Naive B cell (primary cell): ENCODE data around the gene XPC. TPM values are rescaled to one million over a fixed set of nuclear protein-coding genes. Genes with fewer than 3 reads are reported as not detected.

Experiments used
- ATAC-seq, 2 donors: fragments of 150-1000 bp; cut with Tn5 transposase; 2 replicates each; pipeline ENCODE4 v1.10.0; 2021; ENCODE audit warnings: low read depth in 2 of 2, mild to moderate bottlenecking in 2 of 2, moderate library complexity in 2 of 2
- DNase-seq: peaks from one replicate; pipeline ENCODE4 v3.0.0; 2022
- H3K27ac Mint-ChIP-seq, 6 donors: one replicate each; pipeline ENCODE4 v1.8.0; 2020 to 2022; ENCODE audit warnings: mild to moderate bottlenecking in 6 of 6, mixed read lengths in 6 of 6, moderate library complexity in 5 of 6, inconsistent platforms in 2 of 6
- H3K27me3 Mint-ChIP-seq, 3 donors: one replicate each; pipeline ENCODE4 v1.8.0; 2021 to 2022; ENCODE audit warnings: mixed read lengths in 3 of 3, mild to moderate bottlenecking in 1 of 3
- H3K36me3 Mint-ChIP-seq, 2 donors: one replicate each; pipeline ENCODE4 v1.8.0; 2020 to 2022; ENCODE audit warnings: mixed read lengths in 2 of 2, inconsistent platforms in 1 of 2, mild to moderate bottlenecking in 1 of 2
- H3K4me1 Mint-ChIP-seq, 3 donors: one replicate each; pipeline ENCODE4 v1.8.0; 2020 to 2022; ENCODE audit warnings: mixed read lengths in 3 of 3, inconsistent platforms in 1 of 3, mild to moderate bottlenecking in 1 of 3, moderate library complexity in 1 of 3
- H3K4me3 Mint-ChIP-seq, 8 donors: one replicate each; pipeline ENCODE4 v1.8.0; 2020 to 2022; ENCODE audit warnings: mild to moderate bottlenecking in 8 of 8, mixed read lengths in 8 of 8, moderate library complexity in 8 of 8, inconsistent platforms in 2 of 8
- H3K9me3 Mint-ChIP-seq, 7 donors: one replicate each; pipeline ENCODE4 v1.8.0; 2020 to 2022; ENCODE audit warnings: mixed read lengths in 7 of 7, mild to moderate bottlenecking in 5 of 7, inconsistent platforms in 2 of 7, moderate library complexity in 1 of 7
- polyA plus RNA-seq, 6 donors: library from polyadenylated mRNA; unstranded; fragments of 300-500 nt; fragmentation: Illumina TruSeq; gene quantifications; one replicate each; pipeline ENCODE4 v1.2.3, GENCODE V29; 2021; ENCODE audit warnings: low read depth in 6 of 6

XPC gene
- polyA plus RNA-seq, 6 donors from 2014 or later: 10.0 to 36.6 (median 32.3) TPM

DNA sequence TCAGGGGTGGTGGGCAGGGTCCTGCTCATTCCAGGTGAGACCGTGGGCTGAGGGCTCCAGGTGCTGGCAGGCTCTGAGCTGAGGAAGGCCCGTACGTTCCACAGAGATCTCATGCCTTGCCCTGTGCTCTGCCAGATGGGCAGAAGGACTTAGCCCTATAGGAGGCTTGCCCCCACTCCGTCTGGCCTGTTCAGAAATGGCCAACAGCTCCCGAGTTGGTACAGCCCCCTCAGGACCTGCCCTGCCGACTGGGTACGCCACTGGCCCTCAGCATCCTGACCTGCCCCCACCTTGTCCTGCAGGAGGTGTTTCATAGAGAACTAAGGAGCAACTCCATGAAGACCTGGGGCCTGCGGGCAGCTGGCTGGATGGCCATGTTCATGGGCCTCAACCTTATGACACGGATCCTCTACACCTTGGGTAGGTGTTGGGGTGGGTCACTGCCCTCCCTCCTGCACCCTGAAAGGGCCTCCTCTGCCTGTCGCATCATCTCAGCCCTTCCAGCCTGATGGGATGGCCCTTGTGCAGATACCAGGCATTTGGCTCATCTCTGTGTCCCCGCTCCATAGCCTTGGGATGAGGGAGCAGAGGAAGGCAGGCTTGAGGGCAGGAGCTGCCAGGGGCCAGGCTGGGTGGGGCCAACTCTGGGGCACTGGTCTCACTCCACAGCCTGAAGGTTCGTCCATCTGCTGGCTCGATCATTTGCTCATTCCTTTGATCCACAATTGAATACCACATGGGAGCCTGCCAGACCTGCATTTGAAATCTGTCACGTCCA, 39.3 kb downstream of the XPC start:
- no peaks in the 10 kb centered on the region for H3K9me3 Mint-ChIP-seq
- H3K4me1 Mint-ChIP-seq: peaks cover under 1 to 13% (median 10%) of the 10 kb centered on the region in 3 donors
- H3K4me3 Mint-ChIP-seq: no peak overlapping the region
- H3K27me3 Mint-ChIP-seq: no peaks in the 10 kb centered on the region
- ATAC-seq (no peak), DNase-seq (no peak)
- H3K27ac Mint-ChIP-seq: peak overlapping the region in 4 of 6 donors; percentile 47 to 76 (median 69)
- H3K36me3 Mint-ChIP-seq: peaks cover 6 to 8% of the 10 kb centered on the region in 2 donors

DNA sequence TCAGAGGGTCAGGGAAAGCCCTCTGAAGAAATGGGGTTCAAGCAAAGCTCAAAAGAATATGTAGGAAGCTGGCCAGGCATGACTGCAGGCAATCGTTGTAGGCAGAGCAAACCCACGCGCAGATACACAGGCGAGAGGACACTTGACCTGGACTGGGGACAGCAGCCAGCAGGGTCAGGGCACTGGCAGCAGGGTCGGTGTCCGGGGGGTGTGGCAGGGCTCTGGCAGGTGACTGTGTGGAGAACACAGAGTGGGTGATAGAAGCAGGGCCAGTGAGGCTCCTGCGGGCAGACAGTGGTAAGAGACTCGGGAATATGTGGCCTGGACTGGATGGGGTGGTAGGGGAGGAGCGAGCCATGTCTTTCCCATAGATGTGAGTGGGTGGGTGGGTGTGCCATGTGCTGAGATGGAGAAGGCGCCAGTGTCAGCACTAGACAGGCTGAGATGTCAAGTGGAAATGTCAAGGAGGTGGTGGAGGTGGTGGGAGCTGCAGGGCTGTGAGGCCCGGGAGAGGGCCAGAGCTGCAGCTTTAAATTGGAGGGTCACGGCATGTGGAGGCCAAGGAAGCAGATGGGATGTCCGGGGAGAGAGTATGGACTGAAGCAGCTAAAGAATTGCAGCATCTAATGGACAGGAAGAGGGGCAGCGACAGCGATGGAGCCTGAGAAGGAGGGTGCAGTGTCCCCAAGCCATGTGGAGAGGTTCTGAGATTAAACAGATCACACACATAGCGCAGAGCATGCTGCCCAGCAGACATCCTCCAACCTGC, 40.1 kb downstream of the XPC start:
- Mint-ChIP-seq H3K4me1 (peaks cover 0 to 13% (median 10%) of the 10 kb centered on the region in 3 donors), H3K36me3 (peaks cover 6 to 9% of the 10 kb centered on the region in 2 donors), H3K27ac (peak overlapping the region in 5 of 6 donors; percentile 44 to 90 (median 71)), H3K9me3 (no peaks in the 10 kb centered on the region), H3K4me3 (no peak overlapping the region), H3K27me3 (no peaks in the 10 kb centered on the region)
- ATAC-seq (no peak), DNase-seq (no peak)

DNA sequence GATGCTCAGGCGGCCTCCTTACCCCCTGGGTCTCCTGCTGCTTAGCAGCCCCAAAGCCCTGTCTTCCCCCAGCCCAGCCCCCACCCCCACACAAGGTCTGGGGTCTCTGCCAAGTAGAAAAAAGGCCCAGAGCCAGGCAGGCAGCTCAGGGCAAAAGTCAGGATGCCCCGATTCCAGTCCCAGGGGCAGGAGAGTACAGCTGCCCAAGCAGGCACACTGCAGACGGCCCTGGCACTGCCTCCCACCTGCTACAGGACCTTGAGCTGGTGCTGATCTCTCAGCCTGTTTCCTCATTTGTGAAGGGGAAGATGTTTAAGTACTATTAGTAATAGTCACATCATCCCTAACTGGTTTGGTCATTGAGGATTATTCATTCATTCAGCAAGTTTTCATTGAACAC, 41.0 kb downstream of the XPC start:
- Mint-ChIP-seq H3K36me3 (peaks cover 6 to 17% of the 10 kb centered on the region in 2 donors), H3K27ac (peak overlapping the region in 3 of 6 donors; percentile 42 to 71 (median 56)), H3K9me3 (no peaks in the 10 kb centered on the region), H3K4me3 (no peak overlapping the region), H3K4me1 (peaks cover 0 to 13% (median 10%) of the 10 kb centered on the region in 3 donors), H3K27me3 (no peaks in the 10 kb centered on the region)
- ATAC-seq: no peak
- DNase-seq: no peak

DNA sequence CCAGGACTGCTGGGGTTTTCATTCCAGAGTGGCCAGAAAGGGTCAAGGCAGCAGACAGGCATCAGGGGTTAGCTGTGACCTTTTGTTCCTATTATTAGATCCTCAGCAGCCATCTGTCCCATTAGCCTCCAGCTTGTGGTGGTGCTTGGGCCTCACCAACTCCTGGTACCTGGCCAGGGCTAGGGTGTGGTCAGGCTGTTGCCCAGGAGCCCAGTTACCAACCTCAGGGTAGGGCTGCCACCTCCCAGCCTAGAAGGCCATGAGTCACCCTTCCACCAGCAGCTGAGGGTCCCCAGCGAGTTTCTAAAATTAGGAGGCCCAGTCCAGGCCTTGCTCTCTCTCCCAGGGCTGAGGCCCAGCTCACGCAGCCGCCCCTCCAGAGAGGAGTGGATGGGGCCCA, 41.4 kb downstream of the XPC start:
- H3K9me3 Mint-ChIP-seq: no peaks in the 10 kb centered on the region
- H3K4me1 Mint-ChIP-seq: peaks cover 1 to 13% (median 10%) of the 10 kb centered on the region in 3 donors
- DNase-seq: no peak
- H3K36me3 Mint-ChIP-seq: peaks cover 6 to 22% of the 10 kb centered on the region in 2 donors
- H3K27ac Mint-ChIP-seq: peak overlapping the region in 1 of 6 donors; percentile 42
- H3K27me3 Mint-ChIP-seq: no peaks in the 10 kb centered on the region
- H3K4me3 Mint-ChIP-seq: no peak overlapping the region
- ATAC-seq: no peak

DNA sequence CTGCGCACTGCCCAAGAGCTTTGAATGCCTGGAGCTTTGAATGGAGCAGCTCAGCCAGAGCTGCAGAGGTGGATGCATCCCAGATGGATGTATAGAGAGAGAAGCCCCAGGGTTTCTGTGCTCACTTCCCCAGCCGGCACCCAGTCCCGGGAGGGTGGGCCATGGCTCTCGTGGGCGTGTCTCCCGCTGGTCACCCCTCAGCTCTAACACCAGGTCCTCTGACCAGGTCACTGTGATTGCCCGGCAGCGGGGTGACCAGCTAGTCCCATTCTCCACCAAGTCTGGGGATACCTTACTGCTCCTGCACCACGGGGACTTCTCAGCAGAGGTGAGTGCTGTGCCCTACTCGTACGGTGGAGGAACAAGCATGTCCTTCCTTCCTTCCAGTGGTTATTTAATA, 42.8 kb downstream of the XPC start:
- Mint-ChIP-seq H3K27ac (peak overlapping the region in 3 of 6 donors; percentile 16 to 67 (median 18)), H3K4me3 (no peak overlapping the region), H3K36me3 (peaks cover 13 to 31% of the 10 kb centered on the region in 2 donors), H3K4me1 (peaks cover 2 to 10% (median 6%) of the 10 kb centered on the region in 3 donors), H3K9me3 (no peaks in the 10 kb centered on the region), H3K27me3 (no peaks in the 10 kb centered on the region)
- DNase-seq (no peak), ATAC-seq (no peak)

DNA sequence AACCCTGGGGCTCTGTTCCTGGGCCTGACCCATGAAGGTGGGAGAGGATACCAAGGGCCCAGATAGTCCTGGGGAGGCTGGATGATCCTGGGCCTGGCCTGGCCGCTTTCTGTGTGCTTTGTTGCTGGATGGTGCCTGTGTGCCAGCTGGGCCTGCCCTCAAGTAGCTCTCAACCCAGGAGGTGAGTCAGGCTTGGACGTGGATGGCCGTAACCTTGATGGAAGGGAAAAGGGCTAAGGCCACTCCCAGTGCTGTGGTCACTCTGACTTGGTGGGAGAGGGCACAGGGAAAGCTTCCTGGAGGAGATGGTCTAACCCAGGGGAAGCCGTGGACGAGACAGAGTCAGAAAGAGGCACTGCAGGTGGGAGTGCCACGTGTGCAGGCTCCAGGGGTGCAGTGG, 44.1 kb downstream of the XPC start:
- H3K36me3 Mint-ChIP-seq: peaks cover 16 to 41% of the 10 kb centered on the region in 2 donors
- ATAC-seq: no peak
- no peak overlapping the region for H3K4me3 Mint-ChIP-seq
- H3K27ac Mint-ChIP-seq: peak overlapping the region in 3 of 6 donors; percentile 11 to 78 (median 12)
- no peak for DNase-seq
- H3K27me3 Mint-ChIP-seq: no peaks in the 10 kb centered on the region
- peaks cover 7 to 14% (median 11%) of the 10 kb centered on the region in 3 donors for H3K4me1 Mint-ChIP-seq
- H3K9me3 Mint-ChIP-seq: no peaks in the 10 kb centered on the region

DNA sequence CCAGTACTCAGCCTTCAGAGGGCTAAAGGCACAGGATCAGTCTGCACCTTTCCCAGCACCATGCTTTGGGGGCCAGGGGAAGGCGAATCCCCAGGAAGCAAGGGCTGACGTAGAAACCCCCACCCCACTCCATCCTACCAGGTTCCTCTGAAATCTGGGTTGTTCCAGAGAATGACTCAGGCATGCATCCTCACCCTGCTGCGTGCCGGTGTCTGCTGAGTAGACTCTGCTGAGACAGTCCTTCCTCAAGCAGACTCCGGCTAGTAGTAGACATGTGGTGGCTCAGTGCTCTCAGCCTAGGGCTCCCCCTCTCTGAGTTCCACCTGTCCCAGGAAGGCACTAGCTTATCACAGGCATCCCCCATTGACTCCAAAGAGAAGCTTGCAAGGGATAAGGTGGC, 44.5 kb downstream of the XPC start:
- Mint-ChIP-seq H3K27me3 (no peaks in the 10 kb centered on the region), H3K4me3 (no peak overlapping the region), H3K36me3 (peaks cover 20 to 41% of the 10 kb centered on the region in 2 donors), H3K4me1 (peaks cover 7 to 14% (median 11%) of the 10 kb centered on the region in 3 donors), H3K9me3 (no peaks in the 10 kb centered on the region), H3K27ac (peak overlapping the region in 3 of 6 donors; percentile 11 to 38 (median 12))
- ATAC-seq (no peak), DNase-seq (no peak)

DNA sequence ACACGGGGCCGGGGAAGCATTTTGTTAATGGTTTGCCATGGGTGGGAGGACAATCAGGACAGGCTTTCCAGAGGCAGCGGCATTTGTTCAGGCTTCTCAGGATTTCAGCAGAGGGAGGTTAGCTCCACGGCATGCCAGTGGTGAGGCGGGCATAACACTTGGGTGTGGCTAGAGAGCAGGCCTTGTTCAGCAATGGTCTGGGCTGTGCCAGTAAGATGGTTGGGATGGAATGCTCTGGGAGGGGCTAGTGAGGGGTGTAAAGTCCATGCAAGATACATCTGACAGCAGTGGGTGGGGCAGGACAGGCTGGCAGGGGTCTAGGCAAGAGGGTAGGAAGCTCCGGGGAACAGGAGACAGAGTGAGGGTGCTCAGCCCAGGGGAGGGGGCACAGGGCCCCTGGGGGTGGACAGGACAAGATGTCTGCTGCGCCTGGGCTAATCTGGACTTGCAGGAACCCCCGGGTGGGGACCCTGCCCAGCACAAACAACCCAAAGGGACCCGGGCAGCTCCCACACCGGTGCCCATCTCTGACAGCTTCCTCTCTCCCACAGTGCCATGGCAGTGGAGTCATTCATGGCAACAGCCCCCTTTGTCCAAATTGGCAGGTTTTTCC, 45.1 kb downstream of the XPC start:
- Mint-ChIP-seq H3K9me3 (no peaks in the 10 kb centered on the region), H3K4me3 (no peak overlapping the region), H3K36me3 (peaks cover 25 to 41% of the 10 kb centered on the region in 2 donors), H3K4me1 (peaks cover 9 to 15% (median 14%) of the 10 kb centered on the region in 3 donors), H3K27me3 (no peaks in the 10 kb centered on the region), H3K27ac (peak overlapping the region in 2 of 6 donors; percentile 38 to 56)
- DNase-seq: no peak
- ATAC-seq: no peak

DNA sequence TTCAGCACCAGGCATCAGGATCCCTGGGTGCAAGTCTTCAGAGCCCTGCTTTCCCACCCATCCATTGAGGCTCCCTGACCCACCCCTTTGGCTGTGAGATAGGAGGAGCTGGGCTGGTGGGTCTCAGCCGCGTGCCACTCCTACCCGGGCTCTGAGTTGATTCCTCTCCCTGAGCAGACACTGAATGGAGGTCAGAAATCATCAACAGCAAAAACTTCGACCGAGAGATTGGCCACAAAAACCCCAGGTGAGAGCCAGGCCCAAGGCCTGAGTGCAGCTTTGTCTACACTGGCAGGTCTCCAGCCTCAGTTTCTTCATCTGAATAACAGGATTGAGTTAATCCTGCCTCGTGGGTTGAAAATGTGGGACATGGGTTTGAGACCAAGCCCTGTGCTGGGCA, 45.7 kb downstream of the XPC start:
- ATAC-seq (no peak), DNase-seq (no peak)
- H3K27me3 Mint-ChIP-seq: no peaks in the 10 kb centered on the region
- H3K27ac Mint-ChIP-seq: peak overlapping the region in 1 of 6 donors; percentile 38
- peaks cover 15 to 20% (median 15%) of the 10 kb centered on the region in 3 donors for H3K4me1 Mint-ChIP-seq
- no peaks in the 10 kb centered on the region for H3K9me3 Mint-ChIP-seq
- no peak overlapping the region for H3K4me3 Mint-ChIP-seq
- peaks cover 25 to 41% of the 10 kb centered on the region in 2 donors for H3K36me3 Mint-ChIP-seq

DNA sequence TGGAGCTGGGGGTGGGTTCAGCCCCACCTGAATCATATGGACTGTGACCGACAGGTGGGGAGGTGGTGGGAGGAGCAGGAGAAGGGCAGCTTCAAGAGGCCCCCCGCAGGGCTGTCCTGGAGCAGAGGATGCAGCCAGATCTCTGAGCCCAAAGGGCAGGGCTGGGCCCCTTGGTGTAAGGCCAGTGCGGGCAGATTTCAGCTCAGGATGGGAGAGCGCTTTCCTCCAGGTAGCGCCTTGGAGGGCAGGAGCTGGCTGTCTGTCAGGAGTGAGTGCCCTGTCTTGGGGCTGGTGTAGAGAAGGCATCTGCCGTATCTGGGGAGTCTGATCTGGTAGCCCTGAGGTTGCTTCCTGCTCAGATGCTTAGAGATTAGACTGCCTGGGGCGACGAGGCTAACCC, 46.3 kb downstream of the XPC start:
- Mint-ChIP-seq H3K4me1 (peaks cover 18 to 25% (median 21%) of the 10 kb centered on the region in 3 donors), H3K9me3 (no peaks in the 10 kb centered on the region), H3K36me3 (peaks cover 25 to 41% of the 10 kb centered on the region in 2 donors), H3K27ac (peak overlapping the region in 1 of 6 donors; percentile 56), H3K27me3 (no peaks in the 10 kb centered on the region), H3K4me3 (no peak overlapping the region)
- no peak for DNase-seq
- no peak for ATAC-seq

DNA sequence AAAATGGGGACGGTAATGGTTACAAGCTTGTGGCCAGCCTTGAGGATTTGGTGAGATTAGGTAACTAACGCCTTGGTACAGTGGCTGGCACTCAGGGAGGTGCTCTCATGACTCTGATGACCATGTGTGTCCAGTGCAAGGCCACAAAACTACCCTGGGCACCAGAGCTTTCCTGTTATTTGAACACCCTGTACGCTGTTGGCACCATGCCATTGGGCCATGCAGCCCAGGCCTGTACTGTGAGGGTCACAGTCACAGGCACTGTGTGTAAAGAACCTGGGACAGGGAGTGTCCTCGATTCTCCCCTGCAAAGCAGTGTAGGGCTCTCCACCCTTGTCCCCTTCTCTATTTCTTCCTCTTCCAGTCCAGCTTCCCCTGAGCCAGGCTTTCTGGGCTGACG, 47.3 kb downstream of the XPC start:
- Mint-ChIP-seq H3K4me3 (no peak overlapping the region), H3K36me3 (peaks cover 24 to 40% of the 10 kb centered on the region in 2 donors), H3K4me1 (peaks cover 24 to 35% (median 31%) of the 10 kb centered on the region in 3 donors), H3K27ac (peak overlapping the region in 2 of 6 donors; percentile 26 to 64), H3K9me3 (no peaks in the 10 kb centered on the region), H3K27me3 (no peaks in the 10 kb centered on the region)
- ATAC-seq (no peak), DNase-seq (no peak)

DNA sequence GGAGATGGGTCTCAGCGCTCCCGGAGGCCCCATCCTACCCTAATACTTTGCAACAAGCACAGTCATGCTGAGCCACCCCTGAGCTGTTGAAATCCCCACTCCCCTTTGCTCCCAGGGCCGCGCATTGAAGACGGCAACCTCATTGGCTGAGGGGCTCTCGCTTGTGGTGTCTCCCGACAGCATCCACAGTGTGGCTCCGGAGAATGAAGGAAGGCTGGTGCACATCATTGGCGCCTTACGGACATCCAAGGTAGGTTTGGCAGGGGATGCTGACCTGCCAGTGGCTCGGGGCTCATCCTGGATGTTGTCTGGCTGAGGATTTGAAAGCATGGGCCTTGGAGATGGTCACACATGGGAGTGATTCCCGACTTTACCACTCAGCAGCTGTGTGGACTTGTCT, 47.7 kb downstream of the XPC start:
- no peaks in the 10 kb centered on the region for H3K27me3 Mint-ChIP-seq
- H3K27ac Mint-ChIP-seq: no peak overlapping the region
- H3K4me1 Mint-ChIP-seq: peaks cover 25 to 36% (median 35%) of the 10 kb centered on the region in 3 donors
- no peak for ATAC-seq
- no peaks in the 10 kb centered on the region for H3K9me3 Mint-ChIP-seq
- H3K4me3 Mint-ChIP-seq: no peak overlapping the region
- H3K36me3 Mint-ChIP-seq: peaks cover 19 to 36% of the 10 kb centered on the region in 2 donors
- DNase-seq: no peak

DNA sequence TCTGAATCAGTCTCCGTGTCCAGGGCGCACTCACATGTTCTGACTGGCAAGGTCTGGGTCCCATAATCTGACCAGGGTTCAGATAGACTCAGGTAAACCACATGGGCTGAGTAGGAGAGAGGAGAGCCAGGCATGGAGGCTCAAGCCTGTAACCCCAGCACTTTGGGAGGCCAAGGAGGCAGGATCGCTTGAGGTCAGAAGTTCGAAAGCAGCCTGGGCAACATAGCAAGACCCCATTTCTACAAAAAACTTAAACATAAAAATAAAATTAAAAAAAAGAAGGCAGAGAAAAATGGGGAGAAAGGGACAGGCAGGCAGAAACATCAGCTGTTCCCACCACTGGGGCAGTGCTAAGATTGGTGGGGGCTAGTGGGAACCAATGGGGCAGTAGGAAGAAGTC, 48.2 kb downstream of the XPC start:
- ATAC-seq: no peak
- Mint-ChIP-seq H3K4me1 (peaks cover 26 to 40% (median 39%) of the 10 kb centered on the region in 3 donors), H3K4me3 (peak overlapping the region in 1 of 8 donors; percentile 78), H3K27ac (peak overlapping the region in 2 of 6 donors; percentile 28 to 67), H3K27me3 (no peaks in the 10 kb centered on the region), H3K36me3 (peaks cover 19 to 33% of the 10 kb centered on the region in 2 donors), H3K9me3 (no peaks in the 10 kb centered on the region)
- no peak for DNase-seq
